IMR-90 (cell line): Measurements from ENCODE around the gene CDKN2C. TPM values are rescaled to one million over a fixed set of nuclear protein-coding genes. Genes with fewer than 3 reads are reported as not detected.

Experiments
- ATAC-seq: fragments of 200-7000 bp; cut with Tn5 transposase; 2 replicates; pipeline ENCODE4 v1.9.1; 2020; ENCODE audit warnings: low read depth, mild to moderate bottlenecking, moderate library complexity
- BruUV-seq: library from RNA; stranded (reverse); fragments of 400-500 nt; replicated peaks from 2 replicates; lab custom pipeline; 2021; lab: Mats Ljungman, UMichigan
- CTCF ChIA-PET: fragments of 300-600 bp; formaldehyde crosslinking; extraction: SDS; loops from one replicate; lab custom pipeline; 2021; ENCODE audit warnings: antibody characterized with exemption; lab: Yijun Ruan, JAX
- POLR2A ChIA-PET: fragments of 300-600 bp; sonication (Branson Sonifier 250); formaldehyde crosslinking; loops from one replicate; lab custom pipeline; 2022; ENCODE audit warnings: antibody characterized with exemption; ENCODE audit not compliant: unreplicated experiment; lab: Charles Lee
- DNase-seq: peaks from one replicate; pipeline ENCODE4 v3.0.0; 2013
- H2AFZ ChIP-seq: replicated peaks from 2 replicates; pipeline ENCODE3; 2013; ENCODE audit warnings: low read length, mild to moderate bottlenecking; ENCODE audit not compliant: poor library complexity
- H2AK5ac ChIP-seq: 2 replicates; pipeline ENCODE4 v1.6.1; 2013; ENCODE audit warnings: low read depth, low read length, inconsistent platforms
- H2AK9ac ChIP-seq: replicated peaks from 2 replicates; pipeline ENCODE3; 2013; ENCODE audit warnings: mild to moderate bottlenecking, low read depth, low read length, moderate library complexity; ENCODE audit not compliant: poor library complexity
- H2BK120ac ChIP-seq: 2 replicates; pipeline ENCODE4 v1.6.1; 2013; ENCODE audit warnings: low read depth, low read length, inconsistent platforms
- H2BK15ac ChIP-seq: 3 replicates; pipeline ENCODE4 v1.6.1; 2013; ENCODE audit warnings: low read depth, low read length, inconsistent platforms
- H2BK20ac ChIP-seq: 2 replicates; pipeline ENCODE4 v1.6.1; 2013; ENCODE audit warnings: low read depth, mild to moderate bottlenecking, inconsistent platforms, low read length, moderate library complexity
- H2BK5ac ChIP-seq: 2 replicates; pipeline ENCODE4 v1.6.1; 2013; ENCODE audit warnings: mild to moderate bottlenecking, low read depth, low read length, inconsistent platforms; ENCODE audit not compliant: poor library complexity, severe bottlenecking
- H3K14ac ChIP-seq: replicated peaks from 2 replicates; pipeline ENCODE4 v1.6.1; 2013; ENCODE audit warnings: low read depth, low read length, inconsistent platforms
- H3K18ac ChIP-seq: 2 replicates; pipeline ENCODE4 v1.6.1; 2013; ENCODE audit warnings: low read depth, low read length, control low read depth
- H3K23ac ChIP-seq: 2 replicates; pipeline ENCODE4 v1.6.1; 2013; ENCODE audit warnings: low read depth, low read length, inconsistent platforms
- H3K27ac ChIP-seq: 2 replicates; pipeline ENCODE4 v1.5.1; 2013; ENCODE audit warnings: mild to moderate bottlenecking, control low read depth, low read length; ENCODE audit not compliant: insufficient read depth
- H3K27me3 ChIP-seq: 2 replicates; pipeline ENCODE4 v1.6.1; 2013; ENCODE audit warnings: low read length; ENCODE audit not compliant: control insufficient read depth, insufficient read depth
- H3K36me3 ChIP-seq: 2 replicates; pipeline ENCODE4 v1.6.1; 2013; ENCODE audit warnings: low read length, mixed read lengths; ENCODE audit not compliant: control insufficient read depth, insufficient read depth
- H3K4ac ChIP-seq: 2 replicates; pipeline ENCODE4 v1.6.1; 2013; ENCODE audit warnings: low read depth, low read length, inconsistent platforms
- H3K4me1 ChIP-seq: 2 replicates; pipeline ENCODE4 v1.6.1; 2013; ENCODE audit warnings: low read length, mixed read lengths; ENCODE audit not compliant: control insufficient read depth, insufficient read depth
- H3K4me2 ChIP-seq: 2 replicates; pipeline ENCODE4 v1.6.1; 2013; ENCODE audit warnings: low read depth, mild to moderate bottlenecking, control low read depth, low read length, moderate library complexity
- H3K4me3 ChIP-seq: 2 replicates; pipeline ENCODE4 v1.5.1; 2013; ENCODE audit warnings: low read depth, mild to moderate bottlenecking, control low read depth, low read length, moderate library complexity; ENCODE audit not compliant: insufficient read depth
- H3K56ac ChIP-seq: 2 replicates; pipeline ENCODE4 v1.6.1; 2013; ENCODE audit warnings: low read length, inconsistent platforms; ENCODE audit not compliant: insufficient read depth; ENCODE audit errors: extremely low read depth
- H3K79me1 ChIP-seq, 2 experiments: 2 replicates each; pipeline ENCODE4 v1.6.1; 2013; ENCODE audit warnings: low read length in 2 of 2, inconsistent platforms in 1 of 2, low read depth in 1 of 2
- H3K9ac ChIP-seq: 2 replicates; pipeline ENCODE4 v1.6.1; 2013; ENCODE audit warnings: low read depth, low read length, control low read depth
- H3K9me1 ChIP-seq: 2 replicates; pipeline ENCODE4 v1.6.1; 2013; ENCODE audit warnings: low read length, inconsistent platforms; ENCODE audit not compliant: insufficient read depth
- H3K9me3 ChIP-seq: 2 replicates; pipeline ENCODE4 v1.6.1; 2013; ENCODE audit warnings: low read length; ENCODE audit not compliant: control insufficient read depth, insufficient read depth
- H4K20me1 ChIP-seq: 2 replicates; pipeline ENCODE4 v1.6.1; 2013; ENCODE audit warnings: low read length, inconsistent platforms; ENCODE audit not compliant: insufficient read depth
- H4K5ac ChIP-seq: 2 replicates; pipeline ENCODE4 v1.6.1; 2013; ENCODE audit warnings: mild to moderate bottlenecking, low read depth, low read length, control low read depth
- H4K8ac ChIP-seq, 2 experiments: 2 replicates each; pipeline ENCODE4 v1.6.1; 2013; ENCODE audit warnings: low read depth in 2 of 2, low read length in 2 of 2, control low read depth in 1 of 2, inconsistent platforms in 1 of 2
- H4K91ac ChIP-seq: 2 replicates; pipeline ENCODE4 v1.6.1; 2013; ENCODE audit warnings: low read depth, low read length, inconsistent platforms; ENCODE audit not compliant: insufficient read depth
- MXI1 ChIP-seq: IDR thresholded peaks from 2 replicates; pipeline ENCODE4 v1.6.1; 2012; ENCODE audit warnings: low read depth, mild to moderate bottlenecking, low read length, moderate library complexity, borderline replicate concordance
- RAD21 ChIP-seq: IDR thresholded peaks from 2 replicates; pipeline ENCODE4 v1.6.1; 2012; ENCODE audit warnings: low read length, improper control_type of control experiment
- WGBS, 2 experiments: methylation state at CpG; one replicate each; pipeline versions ENCODE4 v1.1.5 to v1.1.7; 2013; ENCODE audit warnings: missing lambda C conversion rate in 2 of 2; ENCODE audit not compliant: insufficient read length in 1 of 2; ENCODE audit errors: extremely low coverage in 2 of 2; 5-methylcytosine and 5-hydroxymethylcytosine counted together
- dilution Hi-C: fragments of 300-500 bp; cut with HindIII; formaldehyde crosslinking; loops from one replicate; pipeline ENCODE4 v1.14.3; 2018; ENCODE audit warnings: low sequenced_read_pairs; ENCODE audit not compliant: unreplicated experiment
- in situ Hi-C: fragments of 300-500 bp; cut with MboI; formaldehyde crosslinking; loops from 3 replicates; pipeline ENCODE4 v1.14.3; 2019; ENCODE audit warnings: low sequenced_read_pairs, inconsistent platforms, mixed read lengths
- intact Hi-C: fragments of 100-400 bp; cut with micrococcal nuclease; formaldehyde crosslinking; loops from 2 replicates; pipeline ENCODE4 v1.10.0; 2022
- polyA plus RNA-seq, 3 experiments: library from polyadenylated mRNA; depleted of rRNA; stranded (reverse); fragments of >200 nt; gene quantifications; 2 replicates each; pipeline ENCODE4 v1.2.3, GENCODE V29; 2012; ENCODE audit warnings: low replicate concordance in 1 of 3
- total RNA-seq: library from RNA; depleted of rRNA; stranded (reverse); fragments of >200 nt; gene quantifications from 2 replicates; pipeline ENCODE4 v1.2.3, GENCODE V29; 2012
- TF ChIP-seq, protein P1 (sequence below): fragments of 150-350 bp; IDR thresholded peaks from 2 replicates; pipeline ENCODE4 v1.6.1; 2016; ENCODE audit warnings: low read depth, mild to moderate bottlenecking, low read length, moderate library complexity, borderline replicate concordance
- TF ChIP-seq, protein P2 (sequence below): fragments of 150-350 bp; IDR thresholded peaks from 2 replicates; pipeline ENCODE4 v1.6.1; 2017; ENCODE audit warnings: mild to moderate bottlenecking, antibody characterized with exemption, low read length, low read depth

The CDKN2C gene
- total and polyA plus RNA-seq, 2 of the 4 experiments (the other 2 are of a cell fraction), result 14.3 to 15.5 TPM

DNA sequence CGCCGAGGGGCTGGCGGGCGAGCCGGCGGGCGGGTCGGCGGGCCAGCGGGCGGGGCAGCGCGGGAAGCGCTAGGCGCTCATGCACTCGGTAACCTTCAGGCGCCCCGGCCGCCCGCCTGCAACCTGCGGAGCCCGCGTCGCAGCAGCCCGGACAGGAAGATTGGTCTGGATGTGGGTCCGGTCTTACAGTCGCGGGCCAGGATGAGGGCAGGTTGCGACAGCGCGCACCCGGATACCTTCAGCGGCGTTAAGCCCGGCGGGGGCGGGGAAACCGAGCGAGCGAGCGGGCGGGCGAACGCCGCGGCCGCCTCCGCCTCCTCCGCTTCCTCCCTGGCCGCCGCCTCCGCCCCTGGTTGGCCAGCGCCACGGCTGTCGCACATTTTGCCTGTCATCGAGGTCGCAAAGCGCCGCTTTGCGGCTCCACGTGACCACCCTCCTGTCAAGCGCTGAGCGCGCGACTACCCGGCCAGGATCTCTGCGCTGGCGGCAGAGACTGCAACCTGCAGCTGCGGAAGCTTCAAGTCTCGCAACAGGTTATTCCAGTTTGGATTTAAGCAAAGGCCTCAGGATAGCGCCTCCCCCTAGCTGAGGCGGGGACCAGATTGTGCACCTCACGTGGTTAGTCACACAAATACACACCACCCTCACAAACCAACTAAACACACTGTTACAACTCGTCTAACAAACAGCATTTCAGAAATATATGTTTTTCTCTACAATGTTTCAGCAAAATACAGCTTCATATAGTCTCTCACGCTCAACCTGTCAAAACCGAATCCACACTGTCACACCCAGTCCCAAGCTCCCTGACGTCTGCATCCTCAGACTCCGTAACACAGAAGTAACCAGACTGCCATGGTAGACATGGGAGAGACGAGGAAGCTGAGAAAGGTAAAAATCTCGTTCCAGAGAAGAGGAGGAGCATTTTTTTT is 9.9 kb upstream of the CDKN2C start, which contains the start of gene FAF1 (continued):
- TF ChIP-seq, protein P1, sequence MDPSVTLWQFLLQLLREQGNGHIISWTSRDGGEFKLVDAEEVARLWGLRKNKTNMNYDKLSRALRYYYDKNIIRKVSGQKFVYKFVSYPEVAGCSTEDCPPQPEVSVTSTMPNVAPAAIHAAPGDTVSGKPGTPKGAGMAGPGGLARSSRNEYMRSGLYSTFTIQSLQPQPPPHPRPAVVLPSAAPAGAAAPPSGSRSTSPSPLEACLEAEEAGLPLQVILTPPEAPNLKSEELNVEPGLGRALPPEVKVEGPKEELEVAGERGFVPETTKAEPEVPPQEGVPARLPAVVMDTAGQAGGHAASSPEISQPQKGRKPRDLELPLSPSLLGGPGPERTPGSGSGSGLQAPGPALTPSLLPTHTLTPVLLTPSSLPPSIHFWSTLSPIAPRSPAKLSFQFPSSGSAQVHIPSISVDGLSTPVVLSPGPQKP, result no peak

- no peaks in the 10 kb centered on the region for H3K27me3 ChIP-seq
- no peak overlapping the region for H4K91ac ChIP-seq
- no peak overlapping the region for H3K27ac ChIP-seq
- no peak overlapping the region for H2AFZ ChIP-seq
- H3K4me2 ChIP-seq, result no peak overlapping the region
- no peak overlapping the region for H3K9ac ChIP-seq
- BruUV-seq, result no TSS peak
- 0 out of 4 replicates have a peak, but pooled peaks cover 0 to 5% of the 10 kb centered on the region in 2 experiments for H3K79me1 ChIP-seq
- no peak overlapping the region for H4K8ac ChIP-seq
- WGBS, 2 experiments, result no CpG with 5 or more reads among the region's 11 CpGs
- H2AK5ac ChIP-seq, result no peak overlapping the region
- DNase-seq (no peak), ATAC-seq (no peak)
- H3K23ac ChIP-seq, result no peak overlapping the region
- H2BK15ac ChIP-seq, result no peak overlapping the region
- TF ChIP-seq MXI1 (no peak), RAD21 (no peak)
- TF ChIP-seq, protein P2, sequence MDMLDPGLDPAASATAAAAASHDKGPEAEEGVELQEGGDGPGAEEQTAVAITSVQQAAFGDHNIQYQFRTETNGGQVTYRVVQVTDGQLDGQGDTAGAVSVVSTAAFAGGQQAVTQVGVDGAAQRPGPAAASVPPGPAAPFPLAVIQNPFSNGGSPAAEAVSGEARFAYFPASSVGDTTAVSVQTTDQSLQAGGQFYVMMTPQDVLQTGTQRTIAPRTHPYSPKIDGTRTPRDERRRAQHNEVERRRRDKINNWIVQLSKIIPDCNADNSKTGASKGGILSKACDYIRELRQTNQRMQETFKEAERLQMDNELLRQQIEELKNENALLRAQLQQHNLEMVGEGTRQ, result no peak
- H3K36me3 ChIP-seq, result no peaks in the 10 kb centered on the region
- no peaks in the 10 kb centered on the region; the same call in 1 of the 2 replicates for H3K4me1 ChIP-seq
- no peaks in the 10 kb centered on the region for H3K9me1 ChIP-seq
- H2BK5ac ChIP-seq, result no peak overlapping the region
- in situ Hi-C loops, result no loop called here
- ChIA-PET POLR2A (no interaction called here), CTCF (no interaction called here)
- dilution Hi-C loops, result no loop called here
- H4K20me1 ChIP-seq, result no peaks in the 10 kb centered on the region; the same call in none of the 2 replicates
- intact Hi-C loops, result no loop called here
- H3K4ac ChIP-seq, result no peak overlapping the region
- H3K18ac ChIP-seq, result no peak overlapping the region
- H3K56ac ChIP-seq, result no peak overlapping the region
- H2BK120ac ChIP-seq, result no peak overlapping the region
- H4K5ac ChIP-seq, result no peak overlapping the region
- no peak overlapping the region for H3K4me3 ChIP-seq
- no peak overlapping the region for H3K14ac ChIP-seq
- H3K9me3 ChIP-seq, result no peaks in the 10 kb centered on the region
- H2AK9ac ChIP-seq, result no peak overlapping the region
- no peak overlapping the region for H2BK20ac ChIP-seq
Measured at GRCh38 chr1:50964863-50965262, 5.2 kb upstream of the CDKN2C start.
